LHCN-M2 (cell line): Measurements from ENCODE around the gene NSMF. TPM values are rescaled to one million over a fixed set of nuclear protein-coding genes. Genes with fewer than 3 reads are reported as not detected.
"Not testable (repeated sequence)": the region's sequence is repeated elsewhere in the genome, so short reads cannot be mapped to it uniquely, and the experiment has no call there.

Experiments
- DNase-seq: peaks from one replicate; pipeline ENCODE4 v3.0.0-alpha.2; 2012; ENCODE audit warnings: low read depth
- total RNA-seq: library from RNA; depleted of rRNA; stranded (reverse); fragments of >200 nt; gene quantifications from 2 replicates; pipeline ENCODE4 v1.2.3, GENCODE V29; 2014

Gene NSMF
- total RNA-seq, 1 experiment from 2014 or later = 64.0 TPM

GRCh38 chr9:137415451-137415850, 43.7 kb downstream of the NSMF start:
- DNase-seq = no peak

- DNase-seq = no peak
Observed at GRCh38 chr9:137412431-137412830, 46.7 kb downstream of the NSMF start.

DNA sequence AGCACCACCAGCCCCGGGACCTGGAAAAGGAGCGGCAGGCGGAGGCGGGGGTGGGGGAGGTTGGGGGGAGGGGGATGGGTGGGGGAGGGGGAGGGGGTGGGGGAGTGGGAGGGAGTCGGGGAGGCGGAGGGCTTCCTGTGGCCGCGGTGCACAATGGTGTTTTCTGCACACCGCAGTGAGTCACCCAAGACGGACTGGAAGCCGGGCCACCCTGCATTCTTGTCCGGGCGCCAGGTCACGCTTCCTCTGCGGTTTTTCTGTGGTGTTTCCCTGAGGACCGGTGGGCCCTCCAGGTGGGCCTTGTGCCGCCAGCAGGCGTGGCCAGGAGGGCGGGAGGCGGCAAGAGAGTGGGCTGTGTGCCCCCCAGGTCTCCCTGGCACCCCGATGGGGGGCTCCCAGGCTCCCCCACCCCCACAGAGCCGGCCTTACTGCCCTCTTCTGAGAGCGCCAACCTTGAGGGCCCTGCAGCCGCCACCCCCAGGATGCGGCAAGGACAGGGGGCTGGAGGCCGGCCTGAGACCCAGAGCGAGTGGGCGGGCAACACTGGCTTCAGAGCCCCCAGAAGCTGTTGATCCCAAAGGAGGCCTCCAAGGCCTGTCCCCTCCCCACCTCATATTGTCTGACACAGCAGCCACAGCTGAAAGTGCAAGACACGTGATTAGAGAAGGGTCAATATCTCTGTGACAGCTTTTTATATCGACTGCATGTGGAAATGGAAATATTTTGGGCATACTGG, 47.3 kb downstream of the NSMF start:
- peak; percentile 88 for DNase-seq

DNA sequence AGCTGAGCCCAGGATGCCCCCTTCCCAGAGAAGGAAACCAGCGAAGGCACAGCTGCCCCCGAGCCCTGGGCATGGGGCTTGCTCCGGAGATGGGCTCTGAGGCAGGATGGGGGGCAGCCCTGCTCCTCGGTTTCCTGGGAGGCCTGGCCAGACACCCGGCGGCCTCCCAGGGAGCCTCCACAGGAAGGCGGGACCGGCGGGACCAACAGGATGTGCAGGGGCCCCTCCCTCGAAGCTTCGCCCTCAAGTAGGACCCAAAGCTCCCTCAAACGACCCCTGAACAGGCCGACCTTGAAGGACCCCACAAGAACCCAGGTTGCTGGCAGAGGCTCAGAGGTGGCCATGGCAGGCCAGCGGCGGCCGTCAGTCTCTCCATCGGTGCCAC, 47.9 kb downstream of the NSMF start:
- DNase-seq = no peak

GRCh38 chr9:137410891-137411249, 48.3 kb downstream of the NSMF start:
- no peak for DNase-seq

DNA sequence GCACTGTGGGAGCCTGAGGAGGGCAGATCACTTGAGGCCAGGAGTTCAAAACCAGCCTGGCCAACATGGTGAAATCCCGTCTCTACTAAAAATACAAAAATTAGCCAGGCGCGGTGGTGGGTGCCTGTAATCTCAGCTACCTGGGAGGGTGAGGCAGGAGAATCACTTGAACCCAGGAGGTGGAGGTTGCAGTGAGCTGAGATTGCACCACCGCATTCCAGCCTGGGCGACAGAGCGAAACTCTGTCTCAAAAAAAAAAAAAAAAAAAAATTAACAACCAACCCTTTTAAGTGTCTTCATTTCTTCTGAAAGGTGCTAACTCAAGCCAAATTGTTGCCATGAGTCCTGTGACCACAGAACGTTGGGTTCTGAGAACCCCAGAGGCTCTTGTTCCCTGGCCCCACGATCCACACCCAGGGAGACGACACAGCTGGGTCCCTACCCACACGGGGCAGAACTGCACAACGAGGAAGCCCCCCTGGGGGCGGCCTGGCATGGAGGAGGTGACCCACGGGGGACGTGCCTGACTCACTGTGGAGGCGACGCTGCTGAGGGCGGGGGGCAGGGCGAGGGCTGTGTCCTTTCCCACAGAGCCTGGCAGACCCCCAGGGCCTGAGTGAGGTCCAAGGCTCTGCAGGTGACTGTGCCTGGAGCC, 48.8 kb downstream of the NSMF start:
- DNase-seq = not testable (repeated sequence)

DNA sequence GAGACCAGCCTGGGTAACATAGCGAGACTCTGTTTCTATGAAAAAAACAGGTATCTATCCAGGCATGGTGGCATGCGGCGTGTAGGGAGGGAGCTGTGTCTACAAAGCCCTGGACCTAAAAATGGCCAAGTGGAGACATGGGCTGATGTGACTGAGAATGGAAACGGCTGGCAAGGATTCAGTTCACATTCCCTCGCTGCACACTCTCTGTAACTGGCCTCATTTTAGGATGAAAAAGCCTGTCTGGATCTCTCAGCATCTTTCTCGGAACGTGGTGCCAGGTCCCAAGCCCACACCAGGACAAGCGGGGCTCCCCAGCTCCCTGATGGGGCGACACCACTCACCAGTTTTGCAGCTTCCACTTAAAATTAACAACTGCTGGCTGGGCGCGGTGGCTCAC, 49.6 kb downstream of the NSMF start:
- no peak for DNase-seq

DNA sequence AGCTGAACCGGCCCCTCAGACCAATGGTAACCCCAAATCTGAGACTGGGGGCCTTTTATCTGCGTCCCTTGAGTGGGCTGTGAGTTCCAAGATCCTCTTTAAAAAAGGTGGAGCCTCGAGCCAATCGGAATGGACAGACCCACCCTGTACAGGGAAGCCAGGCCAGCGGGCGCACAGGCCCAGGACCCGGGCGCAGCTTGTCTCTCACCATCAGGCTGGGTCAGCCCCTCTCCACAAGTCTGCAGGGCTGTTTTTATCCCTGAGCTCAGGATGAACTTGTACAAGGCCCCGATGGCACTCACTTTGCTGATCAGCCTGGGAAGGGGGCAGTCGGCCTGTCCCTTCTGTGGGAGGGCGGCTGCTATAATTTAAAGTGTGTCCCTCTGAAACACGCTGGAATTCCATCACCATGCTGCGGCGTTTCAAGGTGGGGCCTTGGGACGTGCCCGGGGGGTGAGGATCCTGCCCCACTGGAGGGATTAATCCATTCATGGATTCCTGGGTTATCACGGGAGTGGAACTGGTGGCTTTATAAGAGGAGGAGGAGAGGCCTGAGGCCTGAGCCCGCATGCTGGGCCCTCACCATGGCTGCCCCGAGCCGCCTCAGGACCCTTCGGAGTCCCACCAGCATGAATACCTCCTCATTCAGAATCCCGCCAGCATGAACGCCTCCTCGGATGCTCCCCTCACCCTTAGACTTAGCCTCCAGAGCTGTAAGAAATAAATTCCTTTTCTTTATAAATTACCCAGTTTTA, 50.3 kb downstream of the NSMF start:
- no peak for DNase-seq

GRCh38 chr9:137407590-137408300, 51.4 kb downstream of the NSMF start:
- no peak for DNase-seq

GRCh38 chr9:137406876-137407589, 52.1 kb downstream of the NSMF start:
- no peak for DNase-seq

DNA sequence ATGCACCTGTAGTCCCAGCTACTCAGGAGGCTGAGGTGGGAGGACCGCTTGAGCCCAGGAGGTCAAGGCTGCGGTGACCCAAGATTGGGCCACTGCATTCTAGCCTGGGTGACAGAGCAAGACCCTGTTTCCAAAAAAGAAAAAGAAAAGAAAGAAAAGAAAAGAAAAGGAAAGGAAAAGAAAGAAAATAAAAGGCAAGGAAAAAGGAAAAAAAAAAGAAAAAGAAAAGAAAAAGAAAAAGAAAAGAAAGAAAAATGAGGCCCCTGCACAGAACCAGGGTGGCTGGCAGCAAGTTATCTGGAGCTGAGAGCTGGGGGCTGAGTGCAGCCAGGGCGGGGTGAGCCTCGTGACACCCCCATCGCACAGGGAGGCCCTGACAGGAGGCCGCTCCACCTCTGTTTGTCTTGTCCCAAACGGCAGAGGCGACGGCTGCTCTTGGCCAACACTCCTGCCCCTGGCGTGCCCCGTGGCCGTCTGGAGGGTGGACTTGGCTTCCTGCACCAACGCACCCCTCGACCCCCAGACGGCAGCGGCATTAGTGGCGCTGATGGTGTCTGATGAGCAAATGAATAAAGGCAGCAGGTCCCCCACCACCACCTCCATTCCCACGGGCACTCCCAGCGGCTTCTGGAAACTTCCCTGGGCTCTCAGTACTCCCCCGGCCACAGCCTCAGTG, 52.9 kb downstream of the NSMF start:
- DNase-seq = no peak

GRCh38 chr9:137405677-137406081, 53.5 kb downstream of the NSMF start:
- DNase-seq = no peak

GRCh38 chr9:137404961-137405567, 54.1 kb downstream of the NSMF start:
- DNase-seq = no peak

- DNase-seq = no peak
Observed at GRCh38 chr9:137403269-137403668, 55.9 kb downstream of the NSMF start.

- peak; percentile 29 for DNase-seq
Observed at GRCh38 chr9:137402746-137403145, 56.4 kb downstream of the NSMF start.

- no peak for DNase-seq
Observed at GRCh38 chr9:137398561-137399468, 60.3 kb downstream of the NSMF start.

GRCh38 chr9:137397675-137398423, 61.3 kb downstream of the NSMF start:
- no peak for DNase-seq
